Measurements from ENCODE around the gene OR1A1. TPM values are rescaled to one million over a fixed set of nuclear protein-coding genes. Genes with fewer than 3 reads are reported as not detected.

OR1A1 gene, protein sequence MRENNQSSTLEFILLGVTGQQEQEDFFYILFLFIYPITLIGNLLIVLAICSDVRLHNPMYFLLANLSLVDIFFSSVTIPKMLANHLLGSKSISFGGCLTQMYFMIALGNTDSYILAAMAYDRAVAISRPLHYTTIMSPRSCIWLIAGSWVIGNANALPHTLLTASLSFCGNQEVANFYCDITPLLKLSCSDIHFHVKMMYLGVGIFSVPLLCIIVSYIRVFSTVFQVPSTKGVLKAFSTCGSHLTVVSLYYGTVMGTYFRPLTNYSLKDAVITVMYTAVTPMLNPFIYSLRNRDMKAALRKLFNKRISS
- total RNA-seq (2021; fragmentation: NEBNext Ultra II Directional; extraction: Animal tissue kit (Norgen Biotek cat#: 25700)) = not detected in 2 replicates
- not detected in 2 replicates for polyA plus RNA-seq (2011; rRNA removed)
- polyA plus RNA-seq (2011; cell fraction: cytosol; rRNA removed) = not detected
- not detected for polyA plus RNA-seq (2011; cell fraction: nucleus; rRNA removed)
- not detected in 4 replicates for polyA plus RNA-seq (2012, experiment 1 of 2)
- not detected for polyA plus RNA-seq (2012, experiment 2 of 2)
- polyA plus RNA-seq (2013, experiment 1 of 2) = not detected
- not detected for polyA plus RNA-seq (2013, experiment 2 of 2)
- not detected in 2 replicates for polyA minus RNA-seq (2011; rRNA and poly(A)+ RNA removed)
- not detected for polyA minus RNA-seq (2011; cell fraction: cytosol; rRNA and poly(A)+ RNA removed)
- not detected for polyA minus RNA-seq (2011; cell fraction: nucleus; rRNA and poly(A)+ RNA removed)
- long read RNA-seq, experiment 1 = 0 reads
- long read RNA-seq, experiment 2 = 0 reads

DNA sequence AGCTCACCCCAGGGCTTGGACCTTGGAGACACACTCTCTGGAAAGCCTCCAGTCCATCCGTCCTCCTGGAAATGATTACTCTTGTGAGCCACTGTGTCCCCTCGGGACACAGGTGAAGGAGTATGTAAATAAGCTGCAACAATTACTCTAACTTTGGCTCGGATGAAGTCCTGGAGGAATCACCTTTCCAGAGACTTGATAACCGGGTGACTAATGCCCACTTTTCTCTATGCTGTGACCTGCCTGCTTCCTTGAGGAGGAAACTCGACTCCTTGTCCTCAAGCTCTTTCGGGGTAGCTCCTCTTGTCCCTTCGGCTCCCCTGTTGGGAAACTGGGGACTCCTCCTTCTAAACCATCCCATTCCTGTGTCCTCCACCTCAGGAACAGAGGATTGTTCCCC is at the start of gene OR1A1:
OR1A1 (plus strand) TSS at position 301 of the 400 bp plus-strand sequence. CDS start 7,954 bp downstream, outside the sequence.
- DNase-seq (ENCODE audit: low read depth in 1 of 2, low spot score in 2 of 2) (no peak), FAIRE-seq (no peak)
- Histone ChIP-seq H3K79me2 (ENCODE audit: control insufficient read depth in 1 of 2, insufficient read depth in 2 of 2, low read length in 2 of 2) (no peaks in the 10 kb centered on the region), H3K79me1 (ENCODE audit: low read depth, low read length) (no peaks in the 10 kb centered on the region), H3K36me3 (ENCODE audit: control insufficient read depth in 2 of 4, insufficient read depth in 4 of 4, low read length in 3 of 4) (no peaks in the 10 kb centered on the region), H3K4me3 (ENCODE audit: extremely low read depth in 1 of 4, insufficient read depth in 2 of 4, low read depth in 3 of 4, low read length in 4 of 4) (no peak within 1 kb of the TSS; a peak in 1 of 8 replicates), H3K4ac (replicated peaks; ENCODE audit: insufficient read length, low read depth, low read length) (no peak within 1 kb of the TSS), H2AFZ (ENCODE audit: low read length) (no peak within 1 kb of the TSS), H2BK12ac (ENCODE audit: low read depth, low read length) (no peak within 1 kb of the TSS), H2AK5ac (ENCODE audit: low read depth, low read length) (no peak within 1 kb of the TSS), H2BK120ac (replicated peaks; ENCODE audit: low read depth, low read length) (no peak within 1 kb of the TSS), H3K27ac (ENCODE audit: low read depth, low read length) (no peak within 1 kb of the TSS), H2BK5ac (ENCODE audit: low read depth, low read length) (no peak within 1 kb of the TSS), H3K23ac (ENCODE audit: insufficient read length) (no peak within 1 kb of the TSS), H4K5ac (ENCODE audit: insufficient read length, low read depth, low read length) (no peak within 1 kb of the TSS), H3K18ac (ENCODE audit: extremely low read depth, low read length) (no peak within 1 kb of the TSS), H4K8ac (ENCODE audit: extremely low read depth, insufficient read depth, low read length) (no peak within 1 kb of the TSS), H3K4me2 (ENCODE audit: insufficient read depth in 1 of 2, low read depth in 2 of 2, low read length in 2 of 2) (no peak within 1 kb of the TSS), H4K91ac (replicated peaks; ENCODE audit: insufficient read length, low read length) (no peak within 1 kb of the TSS), H2BK20ac (ENCODE audit: low read length) (no peak within 1 kb of the TSS), H3K23me2 (ENCODE audit: low read depth, low read length) (no peaks in the 10 kb centered on the region), H3K14ac (ENCODE audit: insufficient read length) (no peak within 1 kb of the TSS), H2BK15ac (ENCODE audit: low read length) (no peak within 1 kb of the TSS), H4K20me1 (replicated peaks in 1 of 2; ENCODE audit: control insufficient read depth in 1 of 2, insufficient read depth in 2 of 2, low read length in 2 of 2) (no peaks in the 10 kb centered on the region), H3K9me3 (ENCODE audit: insufficient read depth in 2 of 2, low read depth in 1 of 2, low read length in 1 of 2) (peaks cover 11 to 26% of the 10 kb centered on the region in 2 experiments; a peak in 2 of 4 replicates), H3K56ac (replicated peaks; ENCODE audit: insufficient read length, low read depth, low read length) (no peak within 1 kb of the TSS), H3K27me3 (replicated peaks in 1 of 4; ENCODE audit: control insufficient read depth in 3 of 4, extremely low read depth in 1 of 4, insufficient read depth in 3 of 4, low read length in 3 of 4) (no peaks in the 10 kb centered on the region), H3K4me1 (replicated peaks in 1 of 4; ENCODE audit: control insufficient read depth in 3 of 4, insufficient read depth in 4 of 4, low read length in 3 of 4) (no peaks in the 10 kb centered on the region), H3K9ac (replicated peaks in 1 of 4; ENCODE audit: extremely low read depth in 1 of 4, low read depth in 3 of 4, low read length in 3 of 4) (no peak within 1 kb of the TSS)
- CTCF ChIA-PET (ENCODE audit: partially characterized antibody) = no interaction called here
- POLR2A ChIA-PET (ENCODE audit: partially characterized antibody) = no interaction called here
- WGBS, 2 experiments (ENCODE audit: extremely low coverage in 1 of 2, insufficient coverage in 1 of 2, insufficient read length in 1 of 2, insufficient replicate concordance in 2 of 2, low coverage in 1 of 2, low lambda C conversion rate in 2 of 2, missing lambda C conversion rate in 1 of 2) = 87% methylated on average over 7 of the region's 7 CpGs; no CpG with 5 or more reads in 1 of the 2 experiments
- TF ChIP-seq ZNF274 (IDR thresholded peaks at IDR 0.05; ENCODE audit: borderline replicate concordance, extremely low read depth, low read length) = no peak
- TF ChIP-seq, protein P1, sequence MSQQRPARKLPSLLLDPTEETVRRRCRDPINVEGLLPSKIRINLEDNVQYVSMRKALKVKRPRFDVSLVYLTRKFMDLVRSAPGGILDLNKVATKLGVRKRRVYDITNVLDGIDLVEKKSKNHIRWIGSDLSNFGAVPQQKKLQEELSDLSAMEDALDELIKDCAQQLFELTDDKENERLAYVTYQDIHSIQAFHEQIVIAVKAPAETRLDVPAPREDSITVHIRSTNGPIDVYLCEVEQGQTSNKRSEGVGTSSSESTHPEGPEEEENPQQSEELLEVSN (IDR thresholded peaks at IDR 0.05) = no peak
- TF ChIP-seq RXRA (IDR thresholded peaks at IDR 0.05; ENCODE audit: insufficient read depth, low read depth, low read length) = no peak
- TF ChIP-seq EGR1 (IDR thresholded peaks at IDR 0.05; ENCODE audit: borderline replicate concordance, low read depth, low read length) = no peak
- TF ChIP-seq TEAD4 (IDR thresholded peaks at IDR 0.05; ENCODE audit: low read depth, low read length) = no peak
- no peak for TF ChIP-seq CREB1 (IDR thresholded peaks at IDR 0.05)
- no peak for TF ChIP-seq TCF12 (IDR thresholded peaks at IDR 0.05; ENCODE audit: low read depth, low read length)
- no peak for TF ChIP-seq HDAC6 (IDR thresholded peaks at IDR 0.05; ENCODE audit: low read depth, low read length)
- TF ChIP-seq, protein P2, sequence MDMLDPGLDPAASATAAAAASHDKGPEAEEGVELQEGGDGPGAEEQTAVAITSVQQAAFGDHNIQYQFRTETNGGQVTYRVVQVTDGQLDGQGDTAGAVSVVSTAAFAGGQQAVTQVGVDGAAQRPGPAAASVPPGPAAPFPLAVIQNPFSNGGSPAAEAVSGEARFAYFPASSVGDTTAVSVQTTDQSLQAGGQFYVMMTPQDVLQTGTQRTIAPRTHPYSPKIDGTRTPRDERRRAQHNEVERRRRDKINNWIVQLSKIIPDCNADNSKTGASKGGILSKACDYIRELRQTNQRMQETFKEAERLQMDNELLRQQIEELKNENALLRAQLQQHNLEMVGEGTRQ (IDR thresholded peaks at IDR 0.05; ENCODE audit: low read length) = no peak
- TF ChIP-seq SIRT6 (IDR thresholded peaks at IDR 0.05; ENCODE audit: low read length) = no peak
- TF ChIP-seq NRF1 (IDR thresholded peaks at IDR 0.05; ENCODE audit: low read depth, low read length) = no peak
